Activated CD8-positive, alpha-beta T cell treated with anti-CD3 and anti-CD28 coated beads, Interleukin-2, amount 10 ng/mL, durations not matched to agents 7 days and 5 days (primary cell): ENCODE measurements around the gene ZNF845. TPM values are rescaled to one million over a fixed set of nuclear protein-coding genes. Genes with fewer than 3 reads are reported as not detected.
"Not testable (repeated sequence)": the region's sequence is repeated elsewhere in the genome, so short reads cannot be mapped to it uniquely, and the experiment has no call there.

Experiments
- ATAC-seq: fragments of 150-1000 bp; cut with Tn5 transposase; one replicate; pipeline ENCODE4 v1.10.0; 2021; ENCODE audit warnings: moderate library complexity
- CTCF ChIA-PET: fragments of 350-600 bp; sonication (Branson Sonifier 250); formaldehyde crosslinking; loops from one replicate; lab custom pipeline; 2021; ENCODE audit warnings: antibody characterized with exemption; lab: Charles Lee
- POLR2A ChIA-PET: fragments of 350-600 bp; sonication (Branson Sonifier 250); formaldehyde crosslinking; loops from one replicate; lab custom pipeline; 2021; ENCODE audit warnings: antibody characterized with exemption; lab: Charles Lee
- DNase-seq: peaks from one replicate; pipeline ENCODE4 v3.0.0-alpha.2; 2020
- H3K27ac Mint-ChIP-seq: one replicate; pipeline ENCODE4 v1.8.0; 2021; ENCODE audit warnings: mild to moderate bottlenecking, mixed read lengths
- H3K27me3 Mint-ChIP-seq: one replicate; pipeline ENCODE4 v1.8.0; 2021; ENCODE audit warnings: low read depth, mixed read lengths
- H3K36me3 Mint-ChIP-seq: one replicate; pipeline ENCODE4 v1.8.0; 2021; ENCODE audit warnings: low read depth, mixed read lengths
- H3K4me1 Mint-ChIP-seq: one replicate; pipeline ENCODE4 v1.8.0; 2021; ENCODE audit warnings: low read depth, mixed read lengths
- H3K4me3 Mint-ChIP-seq: one replicate; pipeline ENCODE4 v1.8.0; 2021; ENCODE audit warnings: mild to moderate bottlenecking, mixed read lengths
- H3K9me3 Mint-ChIP-seq: one replicate; pipeline ENCODE4 v1.8.0; 2022; ENCODE audit warnings: mixed read lengths; ENCODE audit not compliant: insufficient read depth
- total RNA-seq, 2 experiments: library from RNA; stranded (reverse); gene quantifications; one replicate each; pipeline ENCODE4 v1.2.3, GENCODE V29; 2021

Gene ZNF845
- total RNA-seq, 2 experiments from 2014 or later, result 9.0 to 9.1 TPM

- Mint-ChIP-seq H3K9me3 (peaks cover 50% of the 10 kb centered on the region), H3K27me3 (no peaks in the 10 kb centered on the region), H3K4me1 (no peaks in the 10 kb centered on the region), H3K27ac (no peak overlapping the region), H3K4me3 (no peak overlapping the region), H3K36me3 (peaks cover 50% of the 10 kb centered on the region)
- CTCF ChIA-PET, result interaction anchor here (0.8 to 1.1 kb wide), 2 partner anchors 9 to 35 kb away, joined by 3 read pairs; no protein-coding TSS in a partner anchor
- ATAC-seq, result no peak
- POLR2A ChIA-PET, result no interaction called here
- no peak for DNase-seq
Measured at GRCh38 chr19:53388904-53389303, 55.4 kb downstream of the ZNF845 start.

DNA sequence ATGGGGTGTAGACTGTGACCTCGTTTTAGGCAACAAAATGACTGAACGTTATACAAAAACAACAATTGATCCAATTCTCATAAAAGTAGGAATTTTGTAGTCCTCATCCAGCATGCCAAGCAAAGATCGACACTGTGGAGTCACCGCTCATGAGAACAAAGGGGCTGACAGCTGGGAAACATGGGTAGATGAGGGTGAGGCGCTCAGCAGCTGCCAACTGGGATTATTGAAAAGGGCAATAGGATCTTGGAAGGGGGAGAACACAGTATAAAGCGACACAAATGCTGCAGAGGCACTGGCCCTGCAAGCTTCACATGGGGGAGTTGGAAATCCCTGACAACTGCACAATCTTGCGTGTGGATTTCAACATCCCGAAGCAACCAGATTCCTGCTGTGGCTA is 56.0 kb downstream of the ZNF845 start:
- DNase-seq, result no peak
- ChIA-PET CTCF (interaction anchor here (0.8 to 1.1 kb wide), 2 partner anchors 10 to 35 kb away, joined by 3 read pairs; no protein-coding TSS in a partner anchor), POLR2A (no interaction called here)
- Mint-ChIP-seq H3K4me3 (no peak overlapping the region), H3K27ac (no peak overlapping the region), H3K27me3 (no peaks in the 10 kb centered on the region), H3K4me1 (peaks cover 1% of the 10 kb centered on the region), H3K36me3 (peaks cover 47% of the 10 kb centered on the region), H3K9me3 (peaks cover 46% of the 10 kb centered on the region)
- no peak for ATAC-seq

DNA sequence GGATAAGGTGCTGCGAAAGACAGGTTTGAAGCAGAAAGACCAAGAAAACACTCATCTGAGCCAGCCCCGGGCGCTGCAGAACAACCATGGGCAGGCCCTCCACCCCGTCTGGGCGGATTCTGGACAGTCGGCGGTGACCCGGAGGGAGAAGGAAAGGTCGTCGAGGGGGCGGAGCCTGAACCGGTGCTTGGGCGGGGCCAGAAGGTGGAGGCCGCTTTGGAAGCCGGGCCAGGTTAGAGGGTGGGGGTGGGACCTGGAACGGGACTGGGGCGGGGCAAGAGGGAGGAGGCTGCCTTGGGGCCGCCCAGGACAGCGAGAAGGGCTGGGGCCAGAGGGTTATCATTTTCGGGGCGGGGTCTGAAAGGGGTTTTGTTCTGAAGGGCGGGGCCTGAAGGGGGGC is 56.4 kb downstream of the ZNF845 start:
- Mint-ChIP-seq H3K36me3 (peaks cover 43% of the 10 kb centered on the region), H3K4me1 (peaks cover 5% of the 10 kb centered on the region), H3K27me3 (no peaks in the 10 kb centered on the region), H3K9me3 (peaks cover 42% of the 10 kb centered on the region), H3K4me3 (no peak overlapping the region), H3K27ac (no peak overlapping the region)
- CTCF ChIA-PET, result no interaction called here
- DNase-seq (no peak), ATAC-seq (no peak)
- POLR2A ChIA-PET, result no interaction called here

GRCh38 chr19:53394522-53394973 is 61.0 kb downstream of the ZNF845 start:
- DNase-seq (peak; percentile 19), ATAC-seq (no peak)
- Mint-ChIP-seq H3K27ac (peak overlapping the region; percentile 91), H3K4me1 (peaks cover 20% of the 10 kb centered on the region), H3K4me3 (peak overlapping the region; percentile 96), H3K9me3 (peaks cover 16% of the 10 kb centered on the region), H3K36me3 (peaks cover 47% of the 10 kb centered on the region), H3K27me3 (no peaks in the 10 kb centered on the region)
- ChIA-PET POLR2A (interaction anchor here (0.6 to 1.3 kb wide), 7 partner anchors 22 to 934 kb away, joined by 3 to 5 read pairs (median 3); partner anchors contain the start of gene ZNF761), CTCF (no interaction called here)

DNA sequence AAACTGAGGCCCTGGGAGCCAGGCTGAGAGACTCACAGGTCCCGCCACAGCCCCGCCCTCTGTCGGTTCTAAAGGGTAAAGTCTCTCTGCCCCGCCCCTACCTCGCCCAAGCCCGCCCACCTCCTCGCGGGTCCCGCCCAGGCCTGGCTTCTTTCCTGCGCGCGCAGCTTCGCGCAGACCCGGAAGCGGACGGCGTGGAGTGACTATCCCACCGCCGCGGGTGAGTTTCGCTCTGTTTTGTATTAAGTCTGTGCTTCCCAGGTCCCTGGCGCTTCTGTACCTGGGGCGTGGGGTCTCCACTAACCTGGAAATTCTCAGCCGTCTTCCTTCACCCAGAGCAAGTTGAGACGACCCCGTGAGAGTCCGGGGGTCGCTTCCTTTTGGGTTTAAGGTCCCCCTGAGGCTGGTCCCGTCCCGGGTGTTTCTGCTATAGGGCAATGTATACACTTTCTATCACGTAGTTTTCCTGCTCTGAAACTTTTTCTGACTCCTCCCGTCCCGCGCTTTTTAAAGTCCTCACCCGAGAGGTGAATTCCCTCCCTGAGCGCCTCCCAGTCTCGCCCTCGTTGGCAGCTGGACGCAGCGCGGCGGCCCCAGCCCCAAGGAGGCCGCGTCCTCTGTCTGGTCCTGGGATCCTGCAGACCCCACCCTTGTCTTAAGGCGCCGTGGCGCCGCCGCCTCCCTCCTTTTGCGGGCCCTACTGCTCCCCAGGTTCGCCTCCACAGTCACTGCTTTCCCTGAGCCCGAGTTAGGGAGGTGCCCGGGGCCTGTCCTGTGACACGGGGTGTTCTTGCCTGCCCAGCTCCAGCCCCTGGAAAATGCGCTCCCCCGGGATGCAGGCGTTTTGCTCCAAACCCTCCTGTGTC is 61.7 kb downstream of the ZNF845 start, which contains the start of gene ZNF765:
Gene ZNF765, plus strand, starts transcription at position 176 of the 866 bp plus-strand sequence. CDS start 2,867 bp downstream, outside the sequence.
- Mint-ChIP-seq H3K4me1 (peaks cover 20% of the 10 kb centered on the region), H3K4me3 (peak within 1 kb of the TSS; percentile 96), H3K27ac (peak within 1 kb of the TSS; percentile 91), H3K36me3 (peaks cover 49% of the 10 kb centered on the region), H3K27me3 (no peaks in the 10 kb centered on the region), H3K9me3 (peaks cover 16% of the 10 kb centered on the region)
- ChIA-PET CTCF (no interaction called here), POLR2A (interaction anchor here (0.6 to 1.3 kb wide), 7 partner anchors 23 to 934 kb away, joined by 3 to 5 read pairs (median 3); partner anchors contain the start of gene ZNF761)
- peak; percentile 97 for DNase-seq
- peak; percentile 99 for ATAC-seq

DNA sequence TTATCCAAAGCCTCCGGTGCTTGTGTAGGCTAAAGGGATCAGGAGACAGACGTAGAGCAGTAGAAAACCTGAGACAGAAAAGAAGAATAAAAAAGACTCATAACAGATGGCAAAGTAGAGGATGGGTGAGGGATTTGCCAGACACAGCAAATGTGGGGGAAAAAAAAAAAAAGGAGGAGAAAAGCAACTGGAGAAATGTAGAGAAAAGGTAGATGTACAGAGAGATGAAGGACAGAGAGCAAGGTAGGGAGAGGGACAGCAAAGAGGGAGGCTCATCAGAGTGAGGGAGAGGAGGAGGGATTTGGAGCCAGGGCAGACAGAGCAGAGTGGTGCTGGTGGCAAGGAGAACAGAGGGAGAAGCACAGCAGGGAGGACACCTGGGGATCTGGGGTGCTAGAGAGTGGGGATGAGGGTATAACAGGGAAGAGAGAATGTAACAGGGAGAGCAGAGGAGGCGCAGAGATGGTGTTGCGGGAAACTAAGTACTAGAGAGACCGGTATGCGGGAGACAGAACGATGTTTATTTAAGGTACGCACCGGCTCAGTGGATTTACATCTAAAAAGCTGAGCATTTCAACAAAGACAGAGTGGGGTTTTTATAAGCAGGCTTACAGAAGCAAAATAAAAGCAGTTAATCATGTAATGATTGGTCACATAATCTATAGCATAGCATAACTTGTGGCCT is 62.4 kb downstream of the ZNF845 start:
- POLR2A ChIA-PET, result interaction anchor here (1.3 kb wide), 2 partner anchors 35 to 159 kb away, joined by 3 to 5 read pairs; partner anchors contain the start of gene ZNF761
- ATAC-seq, DNase-seq, H3K27me3 Mint-ChIP-seq, CTCF ChIA-PET: not testable (repeated sequence)
- Mint-ChIP-seq H3K36me3 (peaks cover 48% of the 10 kb centered on the region), H3K4me3 (peak overlapping the region; percentile 96), H3K27ac (peak overlapping the region; percentile 91), H3K9me3 (peaks cover 17% of the 10 kb centered on the region), H3K4me1 (peaks cover 20% of the 10 kb centered on the region)

- CTCF ChIA-PET, result no interaction called here
Measured at GRCh38 chr19:53396525-53396868, 62.9 kb downstream of the ZNF845 start.

DNA sequence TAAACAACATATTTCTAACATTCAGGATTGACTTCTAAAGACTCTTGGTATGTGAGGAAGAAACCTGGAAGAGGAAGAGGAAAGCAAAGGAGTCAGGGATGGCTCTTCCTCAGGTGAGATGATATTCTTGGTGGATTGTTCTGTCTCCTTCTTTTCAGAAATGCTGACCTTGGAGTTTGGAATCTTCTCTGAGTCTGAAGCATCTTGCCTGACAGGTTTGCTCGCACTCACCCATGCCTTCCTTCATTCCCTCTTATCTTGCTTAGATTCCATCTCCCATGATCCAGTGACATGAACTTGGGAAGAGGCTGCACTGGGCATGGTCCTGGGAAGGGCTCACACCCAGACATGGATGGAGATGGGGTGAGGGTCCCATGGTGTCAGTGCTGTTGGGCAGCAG is 64.4 kb downstream of the ZNF845 start:
- ATAC-seq, CTCF ChIA-PET, H3K27me3 Mint-ChIP-seq, H3K4me3 Mint-ChIP-seq, H3K27ac Mint-ChIP-seq, DNase-seq, POLR2A ChIA-PET: not testable (repeated sequence)
- Mint-ChIP-seq H3K9me3 (peaks cover 20% of the 10 kb centered on the region), H3K4me1 (peaks cover 20% of the 10 kb centered on the region), H3K36me3 (peaks cover 64% of the 10 kb centered on the region)

More at GRCh38 chr19:53396525-53396868, 62.9 kb downstream of the ZNF845 start:
- DNase-seq (no peak), ATAC-seq (no peak)
- POLR2A ChIA-PET, result no interaction called here
- peaks cover 18% of the 10 kb centered on the region for H3K9me3 Mint-ChIP-seq
- peak overlapping the region; percentile 96 for H3K4me3 Mint-ChIP-seq
- no peak overlapping the region for H3K27ac Mint-ChIP-seq
- peaks cover 20% of the 10 kb centered on the region for H3K4me1 Mint-ChIP-seq
- H3K36me3 Mint-ChIP-seq, result peaks cover 50% of the 10 kb centered on the region
- no peaks in the 10 kb centered on the region for H3K27me3 Mint-ChIP-seq

Other genes starting within 250 kb of the ZNF845 start
- 10 to 100 TPM; 36.5 to 42.2 TPM for gene ZNF160, start 230.3 kb upstream of the ZNF845 start, total RNA-seq
- gene ZNF415, start 200.8 kb upstream of the ZNF845 start, total RNA-seq, result 1 to 10 TPM; 1.4 to 1.9 TPM
- gene ZNF347, start 174.7 kb upstream of the ZNF845 start, total RNA-seq, result 10 to 100 TPM; 12.8 to 13.7 TPM
- gene ZNF665, start 140.4 kb upstream of the ZNF845 start, total RNA-seq, result 1 to 10 TPM; 4.9 to 5.9 TPM
- 1 to 10 TPM; 7.1 to 9.8 TPM for gene ZNF677, start 78.9 kb upstream of the ZNF845 start, total RNA-seq
- gene VN1R2, start 75.5 kb upstream of the ZNF845 start, total RNA-seq, result not detected
- gene VN1R4, start 66.0 kb upstream of the ZNF845 start, total RNA-seq, result not detected
- gene ZNF525, start 32.0 kb downstream of the ZNF845 start, total RNA-seq, result 10 to 100 TPM; 19.0 to 22.3 TPM
- 10 to 100 TPM; 11.8 to 12.5 TPM for gene ZNF765, start 61.4 kb downstream of the ZNF845 start, total RNA-seq
- 10 to 100 TPM; 13.8 to 14.8 TPM for gene ZNF761, start 98.2 kb downstream of the ZNF845 start, total RNA-seq
- gene ZNF813, start 134.0 kb downstream of the ZNF845 start, total RNA-seq, result 1 to 10 TPM; 5.0 to 6.2 TPM
- 10 to 100 TPM; 17.3 to 20.6 TPM for gene ZNF331, start 204.4 kb downstream of the ZNF845 start, total RNA-seq